HepG2 (cell line): ENCODE measurements around the gene FBXW5. TPM values are rescaled to one million over a fixed set of nuclear protein-coding genes. Genes with fewer than 3 reads are reported as not detected.

ENCODE experiments used
- FOSL1 ChIP-seq: sonication (generic); formaldehyde crosslinking; IDR thresholded peaks from 2 replicates; pipeline ENCODE4 v1.9.0; 2021; ENCODE audit warnings: missing genetic modification reagents, borderline replicate concordance
- GABPB1 ChIP-seq: IDR thresholded peaks from 2 replicates; pipeline ENCODE4 v1.6.1; 2016; ENCODE audit warnings: mild to moderate bottlenecking, missing genetic modification reagents, moderate library complexity, missing compliant biosample characterization
- KLF9 ChIP-seq: IDR thresholded peaks from 2 replicates; pipeline ENCODE4 v1.6.1; 2016; ENCODE audit warnings: low read depth
- MNT ChIP-seq: fragments of 450-650 bp; IDR thresholded peaks from 2 replicates; pipeline ENCODE4 v1.6.1; 2016
- RAD21 ChIP-seq: fragments of 450-650 bp; formaldehyde crosslinking; IDR thresholded peaks from 2 replicates; pipeline ENCODE4 v1.5.0; 2020; ENCODE audit warnings: mild to moderate bottlenecking
- RBM22 ChIP-seq: fragments of 200-400 bp; formaldehyde crosslinking; optimal IDR thresholded peaks from 2 replicates; pipeline ENCODE3; 2017; ENCODE audit warnings: mild to moderate bottlenecking, low read length, moderate library complexity
- SMARCC2 ChIP-seq: fragments of 450-650 bp; IDR thresholded peaks from 2 replicates; pipeline ENCODE4 v1.6.1; 2017; ENCODE audit warnings: antibody characterized with exemption, mild to moderate bottlenecking
- SNAPC5 ChIP-seq: sonication (generic); formaldehyde crosslinking; IDR thresholded peaks from 2 replicates; pipeline ENCODE4 v1.8.1; 2023; ENCODE audit warnings: mild to moderate bottlenecking, missing genetic modification reagents, borderline replicate concordance
- ZNF180 ChIP-seq: sonication (generic); formaldehyde crosslinking; IDR thresholded peaks from 2 replicates; pipeline ENCODE4 v1.4.0; 2020; ENCODE audit warnings: low read depth, missing genetic modification reagents, borderline replicate concordance
- ZNF562 ChIP-seq: sonication (generic); formaldehyde crosslinking; IDR thresholded peaks from 2 replicates; pipeline ENCODE4 v1.8.0; 2022; ENCODE audit warnings: missing genetic modification reagents, borderline replicate concordance
- ZNF749 ChIP-seq: sonication (generic); formaldehyde crosslinking; IDR thresholded peaks from 2 replicates; pipeline ENCODE4 v1.8.0; 2022; ENCODE audit warnings: mild to moderate bottlenecking, missing genetic modification reagents, moderate library complexity, borderline replicate concordance
- ZNF777 ChIP-seq: sonication (generic); formaldehyde crosslinking; IDR thresholded peaks from 2 replicates; pipeline ENCODE4 v1.4.0; 2020; ENCODE audit warnings: missing genetic modification reagents
- ZNF839 ChIP-seq: sonication (generic); formaldehyde crosslinking; IDR thresholded peaks from 2 replicates; pipeline ENCODE4 v1.4.0; 2020; ENCODE audit warnings: missing genetic modification reagents, mild to moderate bottlenecking, borderline replicate concordance
- polyA plus RNA-seq, 8 experiments: library from polyadenylated mRNA; depleted of rRNA in 3 of 8; stranded (reverse) in 7 of 8; unstranded in 1 of 8; fragments of >200 nt; fragmentation: Illumina TruSeq in 4 of 8; extraction: Trizol in 4 of 8; gene quantifications; 2 replicates each; pipeline versions ENCODE4 v1.2.1 to v1.2.3, GENCODE V29; 2011 to 2016; ENCODE audit warnings: low read depth in 4 of 8, missing spikeins in 1 of 8, mixed read lengths in 1 of 8; ENCODE audit not compliant: insufficient read depth in 1 of 8
- total RNA-seq, 5 experiments: library from RNA; depleted of rRNA; stranded (reverse); fragments of >200 nt; fragmentation: Illumina TruSeq; extraction: Trizol; gene quantifications; 2 replicates each; pipeline ENCODE4 v1.2.3, GENCODE V29; 2016; ENCODE audit warnings: low read depth in 1 of 5
- TF ChIP-seq, protein P1 (sequence below): sonication (generic); formaldehyde crosslinking; IDR thresholded peaks from 2 replicates; pipeline ENCODE4 v1.8.1; 2022; ENCODE audit warnings: mild to moderate bottlenecking, missing genetic modification reagents
- TF ChIP-seq, protein P2 (sequence below): sonication (generic); formaldehyde crosslinking; IDR thresholded peaks from 2 replicates; pipeline ENCODE4 v1.8.1; 2023; ENCODE audit warnings: missing genetic modification reagents, inconsistent platforms, borderline replicate concordance
- TF ChIP-seq, protein P3 (sequence below): sonication (generic); formaldehyde crosslinking; conservative IDR thresholded peaks from 2 replicates; pipeline ENCODE4 v1.5.0; 2020; ENCODE audit warnings: missing genetic modification reagents
- TF ChIP-seq, protein P4 (sequence below): sonication (generic); formaldehyde crosslinking; IDR thresholded peaks from 2 replicates; pipeline ENCODE4 v1.8.0; 2022; ENCODE audit warnings: missing genetic modification reagents, low read depth, mild to moderate bottlenecking, borderline replicate concordance
- TF ChIP-seq, protein P5 (sequence below): IDR thresholded peaks from 2 replicates; pipeline ENCODE4 v1.6.1; 2016; ENCODE audit warnings: mild to moderate bottlenecking
- TF ChIP-seq, protein P6 (sequence below): sonication (generic); formaldehyde crosslinking; IDR thresholded peaks from 2 replicates; pipeline ENCODE4 v1.4.0; 2020; ENCODE audit warnings: missing genetic modification reagents, borderline replicate concordance

Gene FBXW5
- total and polyA plus RNA-seq, 2 of the 13 experiments (the other 11 are each of a cell fraction or from before 2014, with no cell fraction given) = 52.0 to 60.4 TPM

DNA sequence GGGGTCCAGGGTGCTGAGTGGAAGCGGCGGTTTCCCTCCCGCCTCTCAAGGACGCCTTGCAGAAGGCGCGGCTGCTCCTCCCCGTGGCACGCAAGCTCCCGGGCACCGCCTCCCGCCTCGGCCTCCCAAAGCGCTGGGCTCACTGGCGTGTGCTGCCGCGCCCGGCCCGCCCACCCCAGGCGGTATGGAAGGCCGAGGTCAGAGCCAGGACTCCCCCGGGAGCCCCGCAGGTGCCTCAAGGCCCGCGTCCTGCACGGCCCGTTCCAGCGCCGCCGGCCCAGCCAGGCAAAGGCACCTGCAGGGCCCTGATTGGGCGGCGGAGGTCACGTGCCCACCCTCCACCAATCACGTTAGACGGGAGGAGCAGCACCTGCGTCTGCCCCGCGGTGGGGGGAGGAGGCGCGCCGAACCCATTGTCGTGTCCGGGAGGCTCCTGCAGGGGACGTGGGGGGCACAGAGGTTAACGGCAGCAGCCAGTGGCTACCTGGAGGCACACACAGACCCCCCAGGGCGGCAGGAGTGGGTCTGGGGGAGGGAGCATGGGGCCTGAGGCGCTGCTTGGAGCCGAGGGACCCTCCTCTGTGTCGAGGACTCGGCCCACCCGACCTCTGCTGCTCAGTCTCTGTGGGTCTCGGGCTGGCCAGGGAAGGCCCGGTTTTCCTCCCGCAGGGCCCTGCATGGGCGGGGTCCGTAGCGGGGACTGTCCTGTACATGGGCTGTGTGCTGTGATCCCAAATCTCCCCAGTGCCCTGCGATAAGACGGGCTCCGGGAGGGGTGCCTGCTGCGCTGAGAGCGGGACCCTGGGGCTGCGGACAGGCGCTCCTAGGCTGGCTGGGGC is 5.5 kb upstream of the FBXW5 start (continued):
- TF ChIP-seq, protein P1, sequence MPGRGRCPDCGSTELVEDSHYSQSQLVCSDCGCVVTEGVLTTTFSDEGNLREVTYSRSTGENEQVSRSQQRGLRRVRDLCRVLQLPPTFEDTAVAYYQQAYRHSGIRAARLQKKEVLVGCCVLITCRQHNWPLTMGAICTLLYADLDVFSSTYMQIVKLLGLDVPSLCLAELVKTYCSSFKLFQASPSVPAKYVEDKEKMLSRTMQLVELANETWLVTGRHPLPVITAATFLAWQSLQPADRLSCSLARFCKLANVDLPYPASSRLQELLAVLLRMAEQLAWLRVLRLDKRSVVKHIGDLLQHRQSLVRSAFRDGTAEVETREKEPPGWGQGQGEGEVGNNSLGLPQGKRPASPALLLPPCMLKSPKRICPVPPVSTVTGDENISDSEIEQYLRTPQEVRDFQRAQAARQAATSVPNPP = no peak
- TF ChIP-seq FOSL1 (CRISPR knock-in tag) (no peak), RAD21 (peak; percentile 25), MNT (peak; percentile 51; the same call in 1 of the 2 replicates), ZNF839 (CRISPR knock-in tag) (no peak), SMARCC2 (no peak), GABPB1 (peak; percentile 76), SNAPC5 (CRISPR knock-in tag) (no peak), KLF9 (CRISPR knock-in tag) (no peak), ZNF749 (CRISPR knock-in tag) (0 out of 2 replicates have a peak, but pooled peaks have one; percentile 61), ZNF562 (CRISPR knock-in tag) (no peak), RBM22 (no peak), ZNF777 (peak; percentile 64), ZNF180 (no peak)
- TF ChIP-seq, protein P2, sequence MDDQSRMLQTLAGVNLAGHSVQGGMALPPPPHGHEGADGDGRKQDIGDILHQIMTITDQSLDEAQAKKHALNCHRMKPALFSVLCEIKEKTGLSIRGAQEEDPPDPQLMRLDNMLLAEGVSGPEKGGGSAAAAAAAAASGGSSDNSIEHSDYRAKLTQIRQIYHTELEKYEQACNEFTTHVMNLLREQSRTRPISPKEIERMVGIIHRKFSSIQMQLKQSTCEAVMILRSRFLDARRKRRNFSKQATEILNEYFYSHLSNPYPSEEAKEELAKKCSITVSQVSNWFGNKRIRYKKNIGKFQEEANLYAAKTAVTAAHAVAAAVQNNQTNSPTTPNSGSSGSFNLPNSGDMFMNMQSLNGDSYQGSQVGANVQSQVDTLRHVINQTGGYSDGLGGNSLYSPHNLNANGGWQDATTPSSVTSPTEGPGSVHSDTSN = no peak
- TF ChIP-seq, protein P3, sequence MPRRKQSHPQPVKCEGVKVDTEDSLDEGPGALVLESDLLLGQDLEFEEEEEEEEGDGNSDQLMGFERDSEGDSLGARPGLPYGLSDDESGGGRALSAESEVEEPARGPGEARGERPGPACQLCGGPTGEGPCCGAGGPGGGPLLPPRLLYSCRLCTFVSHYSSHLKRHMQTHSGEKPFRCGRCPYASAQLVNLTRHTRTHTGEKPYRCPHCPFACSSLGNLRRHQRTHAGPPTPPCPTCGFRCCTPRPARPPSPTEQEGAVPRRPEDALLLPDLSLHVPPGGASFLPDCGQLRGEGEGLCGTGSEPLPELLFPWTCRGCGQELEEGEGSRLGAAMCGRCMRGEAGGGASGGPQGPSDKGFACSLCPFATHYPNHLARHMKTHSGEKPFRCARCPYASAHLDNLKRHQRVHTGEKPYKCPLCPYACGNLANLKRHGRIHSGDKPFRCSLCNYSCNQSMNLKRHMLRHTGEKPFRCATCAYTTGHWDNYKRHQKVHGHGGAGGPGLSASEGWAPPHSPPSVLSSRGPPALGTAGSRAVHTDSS (CRISPR knock-in tag) = no peak
- TF ChIP-seq, protein P4, sequence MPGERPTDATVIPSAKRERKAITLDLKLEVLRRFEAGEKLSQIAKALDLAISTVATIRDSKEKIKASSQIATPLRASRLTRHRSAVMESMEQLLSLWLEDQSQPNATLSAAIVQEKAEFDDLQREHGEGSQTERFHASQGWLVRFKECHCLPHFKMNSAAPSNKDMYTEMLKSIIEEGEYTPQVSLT (CRISPR knock-in tag) = no peak; the same call in 1 of the 2 replicates
- TF ChIP-seq, protein P5, sequence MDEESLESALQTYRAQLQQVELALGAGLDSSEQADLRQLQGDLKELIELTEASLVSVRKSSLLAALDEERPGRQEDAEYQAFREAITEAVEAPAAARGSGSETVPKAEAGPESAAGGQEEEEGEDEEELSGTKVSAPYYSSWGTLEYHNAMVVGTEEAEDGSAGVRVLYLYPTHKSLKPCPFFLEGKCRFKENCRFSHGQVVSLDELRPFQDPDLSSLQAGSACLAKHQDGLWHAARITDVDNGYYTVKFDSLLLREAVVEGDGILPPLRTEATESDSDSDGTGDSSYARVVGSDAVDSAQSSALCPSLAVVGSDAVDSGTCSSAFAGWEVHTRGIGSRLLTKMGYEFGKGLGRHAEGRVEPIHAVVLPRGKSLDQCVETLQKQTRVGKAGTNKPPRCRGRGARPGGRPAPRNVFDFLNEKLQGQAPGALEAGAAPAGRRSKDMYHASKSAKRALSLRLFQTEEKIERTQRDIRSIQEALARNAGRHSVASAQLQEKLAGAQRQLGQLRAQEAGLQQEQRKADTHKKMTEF = peak; percentile 80
- TF ChIP-seq, protein P6, sequence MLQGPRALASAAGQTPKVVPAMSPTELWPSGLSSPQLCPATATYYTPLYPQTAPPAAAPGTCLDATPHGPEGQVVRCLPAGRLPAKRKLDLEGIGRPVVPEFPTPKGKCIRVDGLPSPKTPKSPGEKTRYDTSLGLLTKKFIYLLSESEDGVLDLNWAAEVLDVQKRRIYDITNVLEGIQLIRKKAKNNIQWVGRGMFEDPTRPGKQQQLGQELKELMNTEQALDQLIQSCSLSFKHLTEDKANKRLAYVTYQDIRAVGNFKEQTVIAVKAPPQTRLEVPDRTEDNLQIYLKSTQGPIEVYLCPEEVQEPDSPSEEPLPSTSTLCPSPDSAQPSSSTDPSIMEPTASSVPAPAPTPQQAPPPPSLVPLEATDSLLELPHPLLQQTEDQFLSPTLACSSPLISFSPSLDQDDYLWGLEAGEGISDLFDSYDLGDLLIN (CRISPR knock-in tag) = 0 out of 2 replicates have a peak, but pooled peaks have one; percentile 11
